Sigmoid colon (tissue), 7 donors: ENCODE measurements around the gene UPK1A. TPM values are rescaled to one million over a fixed set of nuclear protein-coding genes. Genes with fewer than 3 reads are reported as not detected.
"Not testable (repeated sequence)": the region's sequence is repeated elsewhere in the genome, so short reads cannot be mapped to it uniquely, and the experiment has no call there.

Experiments
- DNase-seq: peaks from one replicate; pipeline ENCODE4 v3.0.0-alpha.2; 2019
- H3K27ac ChIP-seq, 4 donors: fragments of 200-600 bp; sonication (generic); one replicate each; pipeline ENCODE4 v1.5.1; 2016 to 2019; ENCODE audit warnings: mild to moderate bottlenecking in 1 of 4
- H3K27me3 ChIP-seq, 3 donors: fragments of 200-600 bp; sonication (generic); one replicate each; pipeline ENCODE4 v1.5.1; 2019; ENCODE audit warnings: mild to moderate bottlenecking in 1 of 3
- H3K36me3 ChIP-seq, 4 donors: fragments of 200-600 bp; sonication (generic); one replicate each; pipeline ENCODE4 v1.5.1; 2016 to 2019
- H3K4me1 ChIP-seq, 4 donors: fragments of 200-600 bp; sonication (generic); one replicate each; pipeline ENCODE4 v1.5.1; 2017 to 2019
- H3K4me3 ChIP-seq, 4 donors: fragments of 200-600 bp; sonication (generic); one replicate each; pipeline ENCODE4 v1.5.1; 2017 to 2019; ENCODE audit warnings: mild to moderate bottlenecking in 2 of 4, moderate library complexity in 1 of 4
- H3K9me3 ChIP-seq, 4 donors: fragments of 200-600 bp in 3 of 4; sonication (generic) in 3 of 4; one replicate each; pipeline versions ENCODE4 v1.5.1 to v1.6.1; 2013 to 2019
- EP300 ChIP-seq, 4 donors: sonication (generic); formaldehyde crosslinking; IDR thresholded peaks; one replicate each; pipeline ENCODE4 v1.6.1; 2017; ENCODE audit warnings: antibody characterized with exemption in 4 of 4
- POLR2A ChIP-seq, 2 donors: fragments of 450-650 bp; IDR thresholded peaks; one replicate each; pipeline ENCODE4 v1.6.1; 2016; ENCODE audit warnings: antibody characterized with exemption in 2 of 2, mild to moderate bottlenecking in 2 of 2, moderate library complexity in 2 of 2
- POLR2AphosphoS5 ChIP-seq, 4 donors: sonication (generic); formaldehyde crosslinking; IDR thresholded peaks; one replicate each; pipeline ENCODE4 v1.6.1; 2017; ENCODE audit warnings: antibody characterized with exemption in 4 of 4
- WGBS, 2 donors: extraction: QIAGEN DNeasy Blood & Tissue Kit; methylation state at CpG; one replicate each; pipeline ENCODE4 v1.1.7; 2013; 5-methylcytosine and 5-hydroxymethylcytosine counted together
- intact Hi-C: fragments of 100-400 bp; cut with DNase I; formaldehyde crosslinking; loops from one replicate; pipeline ENCODE4 v1.15.1; 2023
- polyA plus RNA-seq, 3 donors: library from polyadenylated mRNA; stranded (reverse); fragments of 200-250 nt; gene quantifications; one replicate each; pipeline ENCODE4 v1.2.3, GENCODE V29; 2013
- total RNA-seq, 4 donors: library from RNA; depleted of rRNA; stranded (reverse); fragments of >200 nt; gene quantifications; one replicate each; pipeline ENCODE4 v1.1.0, GENCODE V29; 2016
- TF ChIP-seq, protein P1 (sequence below), 4 experiments: fragments of 450-650 bp in 3 of 4; fragments of 200-600 bp in 1 of 4; IDR thresholded peaks; one replicate each; pipeline ENCODE4 v1.5.1; 2016 to 2019; ENCODE audit warnings: antibody characterized with exemption in 4 of 4, mild to moderate bottlenecking in 3 of 4, moderate library complexity in 2 of 4
- donor health status: healthy with polysubstance abuse.
- donor health status: Bipolar disorder and iron deficiency.
- donor health status: healthy.

Gene UPK1A
- total and polyA plus RNA-seq, 7 donors = 0.55 TPM; not detected in 6

DNA sequence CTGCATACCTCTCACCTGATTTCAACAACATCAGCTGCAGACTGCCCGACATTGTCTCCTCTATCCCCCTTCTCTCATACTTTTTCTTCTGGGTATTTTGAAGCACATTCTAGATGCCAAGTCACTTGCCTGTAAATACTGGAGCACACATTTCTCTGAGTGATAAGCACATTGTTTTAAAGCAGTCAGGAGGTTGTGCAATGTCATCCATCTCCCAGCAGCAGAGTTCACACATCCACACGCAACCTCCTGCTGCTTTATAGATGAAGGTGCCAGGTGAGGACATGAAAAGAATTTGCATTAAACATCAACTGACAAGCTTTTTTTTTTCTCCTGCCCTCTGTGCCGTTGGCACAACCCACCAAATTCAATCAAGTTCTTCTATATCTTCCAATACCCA lies 5.5 kb downstream of the UPK1A start:
- no peaks in the 10 kb centered on the region for H3K9me3 ChIP-seq
- no peak for DNase-seq
- WGBS, 2 donors = 13 to 40% methylated on average over 3 of the region's 3 CpGs
- intact Hi-C loops = no loop called here
- TF ChIP-seq POLR2AphosphoS5 (IDR thresholded peaks at IDR 0.05) (no peak), EP300 (IDR thresholded peaks at IDR 0.05) (no peak), POLR2A (IDR thresholded peaks at IDR 0.05) (no peak)
- TF ChIP-seq, protein P1, sequence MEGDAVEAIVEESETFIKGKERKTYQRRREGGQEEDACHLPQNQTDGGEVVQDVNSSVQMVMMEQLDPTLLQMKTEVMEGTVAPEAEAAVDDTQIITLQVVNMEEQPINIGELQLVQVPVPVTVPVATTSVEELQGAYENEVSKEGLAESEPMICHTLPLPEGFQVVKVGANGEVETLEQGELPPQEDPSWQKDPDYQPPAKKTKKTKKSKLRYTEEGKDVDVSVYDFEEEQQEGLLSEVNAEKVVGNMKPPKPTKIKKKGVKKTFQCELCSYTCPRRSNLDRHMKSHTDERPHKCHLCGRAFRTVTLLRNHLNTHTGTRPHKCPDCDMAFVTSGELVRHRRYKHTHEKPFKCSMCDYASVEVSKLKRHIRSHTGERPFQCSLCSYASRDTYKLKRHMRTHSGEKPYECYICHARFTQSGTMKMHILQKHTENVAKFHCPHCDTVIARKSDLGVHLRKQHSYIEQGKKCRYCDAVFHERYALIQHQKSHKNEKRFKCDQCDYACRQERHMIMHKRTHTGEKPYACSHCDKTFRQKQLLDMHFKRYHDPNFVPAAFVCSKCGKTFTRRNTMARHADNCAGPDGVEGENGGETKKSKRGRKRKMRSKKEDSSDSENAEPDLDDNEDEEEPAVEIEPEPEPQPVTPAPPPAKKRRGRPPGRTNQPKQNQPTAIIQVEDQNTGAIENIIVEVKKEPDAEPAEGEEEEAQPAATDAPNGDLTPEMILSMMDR (IDR thresholded peaks at IDR 0.05) = no peak
- H3K4me3 ChIP-seq = no peak overlapping the region
- no peak overlapping the region for H3K27ac ChIP-seq
- H3K27me3 ChIP-seq = peaks cover 5 to 38% (median 10%) of the 10 kb centered on the region in 3 donors
- H3K36me3 ChIP-seq = no peaks in the 10 kb centered on the region
- peaks cover 0 to 8% (median 3%) of the 10 kb centered on the region in 4 donors for H3K4me1 ChIP-seq

DNA sequence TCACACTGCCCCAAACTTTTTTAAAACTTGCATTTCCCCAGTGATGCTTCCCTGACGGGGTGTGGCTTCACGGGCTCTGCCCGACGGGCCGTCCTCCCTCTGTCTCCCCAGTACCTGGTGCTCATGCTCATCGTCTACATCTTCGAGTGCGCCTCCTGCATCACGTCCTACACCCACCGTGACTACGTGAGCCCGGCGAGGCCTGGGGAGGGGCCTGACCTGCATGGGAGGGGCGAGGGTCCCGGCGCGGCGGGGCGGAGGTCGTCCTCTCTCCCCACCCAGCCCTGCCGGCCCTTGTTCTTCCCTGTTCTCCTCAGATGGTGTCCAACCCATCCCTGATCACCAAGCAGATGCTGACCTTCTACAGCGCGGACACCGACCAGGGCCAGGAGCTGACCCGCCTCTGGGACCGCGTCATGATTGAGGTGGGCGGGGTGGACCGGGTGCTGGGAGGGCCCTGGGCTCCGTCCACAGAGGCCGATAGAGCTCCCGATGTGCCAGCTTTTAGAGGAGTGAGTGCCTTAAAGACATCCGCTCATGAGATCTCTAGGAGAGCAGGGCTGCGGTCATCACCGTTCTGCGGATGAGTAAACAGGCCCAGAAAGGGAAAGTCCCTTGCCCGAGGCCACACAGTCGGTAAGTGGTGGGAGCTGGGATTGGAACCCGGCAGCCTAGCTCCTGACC lies 6.9 kb downstream of the UPK1A start:
- H3K4me3 ChIP-seq = peak overlapping the region in 3 of 4 donors; percentile 28 to 35 (median 29)
- 6 to 7% methylated on average over 39 of the region's 39 CpGs for WGBS, 2 donors
- peaks cover 5 to 43% (median 10%) of the 10 kb centered on the region in 3 donors for H3K27me3 ChIP-seq
- DNase-seq = peak; percentile 64
- TF ChIP-seq, protein P1 (IDR thresholded peaks at IDR 0.05) = no peak
- TF ChIP-seq EP300 (IDR thresholded peaks at IDR 0.05) (no peak), POLR2AphosphoS5 (IDR thresholded peaks at IDR 0.05) (no peak), POLR2A (IDR thresholded peaks at IDR 0.05) (no peak)
- H3K4me1 ChIP-seq = peaks cover 0 to 8% (median 3%) of the 10 kb centered on the region in 4 donors
- no peaks in the 10 kb centered on the region for H3K36me3 ChIP-seq
- H3K27ac ChIP-seq = no peak overlapping the region
- intact Hi-C loops = no loop called here
- H3K9me3 ChIP-seq = no peaks in the 10 kb centered on the region

DNA sequence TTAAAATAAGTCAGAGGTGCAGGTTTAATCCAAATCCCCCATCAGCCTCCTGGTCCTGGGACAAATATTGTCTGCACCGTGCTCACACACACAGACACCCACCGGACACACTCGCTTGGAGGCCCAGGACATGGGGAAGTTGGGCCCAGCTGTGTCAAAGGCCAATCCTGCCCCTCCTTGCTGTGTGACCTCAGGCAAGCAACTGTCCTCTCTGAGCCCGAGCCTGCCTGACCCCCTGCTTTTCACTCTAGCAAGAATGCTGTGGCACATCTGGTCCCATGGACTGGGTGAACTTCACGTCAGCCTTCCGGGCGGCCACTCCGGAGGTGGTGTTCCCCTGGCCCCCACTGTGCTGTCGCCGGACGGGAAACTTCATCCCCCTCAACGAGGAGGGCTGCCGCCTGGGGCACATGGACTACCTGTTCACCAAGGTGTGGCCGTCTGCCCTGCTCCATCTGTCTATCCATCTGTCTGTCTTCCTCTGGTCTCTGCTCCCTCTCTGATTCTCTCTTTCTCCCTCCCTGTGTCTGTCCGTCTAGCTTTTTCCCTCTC lies 9.3 kb downstream of the UPK1A start:
- TF ChIP-seq POLR2A (IDR thresholded peaks at IDR 0.05) (no peak), POLR2AphosphoS5 (IDR thresholded peaks at IDR 0.05) (no peak), EP300 (IDR thresholded peaks at IDR 0.05) (no peak)
- TF ChIP-seq, protein P1 (IDR thresholded peaks at IDR 0.05) = no peak
- no peak overlapping the region for H3K4me3 ChIP-seq
- H3K4me1 ChIP-seq = peaks cover 0 to 8% (median 3%) of the 10 kb centered on the region in 4 donors
- H3K27me3 ChIP-seq = peaks cover 5 to 43% (median 10%) of the 10 kb centered on the region in 3 donors
- no peaks in the 10 kb centered on the region for H3K9me3 ChIP-seq
- no peak overlapping the region for H3K27ac ChIP-seq
- intact Hi-C loops = no loop called here
- 77 to 80% methylated on average over 15 of the region's 15 CpGs for WGBS, 2 donors
- H3K36me3 ChIP-seq = no peaks in the 10 kb centered on the region
- DNase-seq = no peak

DNA sequence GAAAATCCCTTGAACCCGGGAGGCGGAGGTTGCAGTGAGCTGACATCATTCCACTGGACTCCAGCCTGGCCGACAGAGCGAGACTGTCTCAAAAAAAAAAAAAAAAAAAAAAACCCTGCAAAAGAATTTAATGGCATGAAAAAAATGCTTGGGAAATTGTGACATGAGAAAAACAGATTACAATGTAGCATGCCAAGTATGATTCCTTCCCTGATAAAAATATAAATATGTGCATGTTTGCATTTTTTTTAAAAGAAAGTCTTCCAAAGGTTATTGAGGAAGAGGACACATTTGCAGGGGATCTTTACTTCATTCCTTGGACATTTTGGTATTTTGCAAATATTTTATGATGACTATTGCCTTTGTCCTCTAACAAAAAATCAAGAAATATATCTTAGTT lies 23.5 kb downstream of the UPK1A start:
- H3K27ac ChIP-seq = no peak overlapping the region
- no peaks in the 10 kb centered on the region for H3K36me3 ChIP-seq
- H3K4me1 ChIP-seq = no peaks in the 10 kb centered on the region
- no peaks in the 10 kb centered on the region for H3K9me3 ChIP-seq
- no peak overlapping the region for H3K4me3 ChIP-seq
- TF ChIP-seq POLR2A (IDR thresholded peaks at IDR 0.05) (no peak), EP300 (IDR thresholded peaks at IDR 0.05) (no peak), POLR2AphosphoS5 (IDR thresholded peaks at IDR 0.05) (no peak)
- TF ChIP-seq, protein P1 (IDR thresholded peaks at IDR 0.05) = no peak
- intact Hi-C loops = no loop called here
- no peak for DNase-seq
- no peaks in the 10 kb centered on the region for H3K27me3 ChIP-seq
- 70 to 81% methylated on average over 4 of the region's 4 CpGs for WGBS, 2 donors

- DNase-seq, H3K4me1 ChIP-seq, intact Hi-C loops, H3K27me3 ChIP-seq, H3K36me3 ChIP-seq, H3K27ac ChIP-seq, H3K4me3 ChIP-seq, H3K9me3 ChIP-seq: not testable (repeated sequence)
- WGBS, 2 donors = 95 to 96% methylated on average over 37 of the region's 37 CpGs
These were observed 24.8 kb downstream of the UPK1A start for GRCh38 chr19:35691106-35691505.
